Fibroblast of skin of scalp (primary cell): ENCODE data around the gene VPS11. TPM values are rescaled to one million over a fixed set of nuclear protein-coding genes. Genes with fewer than 3 reads are reported as not detected.
A peak's percentile ranks its signal among the peaks of the same experiment; 100 is the strongest.
"Not testable (repeated sequence)": the region's sequence is repeated elsewhere in the genome, so short reads cannot be mapped to it uniquely, and the experiment has no call there.

Source experiments
- DNase-seq: peaks from one replicate; pipeline ENCODE4 v3.0.0-alpha.2; 2013
- polyA plus RNA-seq, 2 experiments: library from polyadenylated mRNA; unstranded; fragments of 120-200 nt; gene quantifications; one replicate each; pipeline ENCODE4 v1.2.1, GENCODE V29; 2013; ENCODE audit not compliant: insufficient read length in 2 of 2

The VPS11 gene
- 21.5 TPM for polyA plus RNA-seq (2013, experiment 1 of 2; ENCODE audit: insufficient read length)
- polyA plus RNA-seq (2013, experiment 2 of 2; ENCODE audit: insufficient read length): 20.4 TPM

DNA sequence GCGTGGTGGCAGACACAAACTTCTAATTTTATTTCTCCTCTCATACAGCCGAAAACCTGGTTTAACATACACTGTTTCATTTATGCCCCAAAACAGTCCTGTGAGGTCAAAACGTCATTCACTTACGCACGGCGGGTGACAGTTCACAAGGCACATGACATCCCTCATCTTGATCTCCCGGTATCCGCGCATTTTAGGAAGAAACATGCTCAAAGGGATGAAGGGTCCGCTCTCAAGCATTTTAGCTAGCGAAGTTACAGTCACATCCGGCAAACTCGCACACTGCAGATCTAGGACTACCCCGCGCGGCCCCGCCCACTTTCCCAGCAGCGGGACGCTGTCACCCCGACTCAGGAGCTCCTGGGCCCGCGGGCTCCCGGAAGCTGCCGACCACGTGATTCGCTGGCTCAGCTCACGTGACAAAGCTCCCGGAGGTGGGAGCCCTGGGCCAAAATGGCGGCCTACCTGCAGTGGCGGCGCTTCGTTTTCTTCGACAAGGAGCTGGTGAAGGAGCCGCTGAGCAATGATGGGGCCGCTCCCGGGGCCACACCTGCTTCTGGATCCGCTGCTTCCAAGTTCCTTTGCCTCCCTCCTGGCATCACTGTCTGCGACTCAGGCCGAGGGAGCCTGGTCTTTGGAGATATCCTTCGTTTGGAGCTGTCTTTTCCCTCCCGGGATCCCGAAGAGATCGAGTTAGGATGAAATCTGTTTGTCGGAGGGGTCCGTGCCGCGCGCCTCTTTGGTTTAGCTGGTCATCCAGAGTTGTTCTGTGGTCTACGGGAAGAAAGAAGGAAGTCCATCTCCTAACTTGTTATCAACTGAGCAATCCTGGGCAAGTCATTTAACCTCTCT is at the start of gene VPS11:
Gene VPS11 (plus strand): TSS at position 448 of the 852 bp plus-strand sequence. CDS start 6 bp downstream, at position 454.
- DNase-seq: peak; percentile 96

DNA sequence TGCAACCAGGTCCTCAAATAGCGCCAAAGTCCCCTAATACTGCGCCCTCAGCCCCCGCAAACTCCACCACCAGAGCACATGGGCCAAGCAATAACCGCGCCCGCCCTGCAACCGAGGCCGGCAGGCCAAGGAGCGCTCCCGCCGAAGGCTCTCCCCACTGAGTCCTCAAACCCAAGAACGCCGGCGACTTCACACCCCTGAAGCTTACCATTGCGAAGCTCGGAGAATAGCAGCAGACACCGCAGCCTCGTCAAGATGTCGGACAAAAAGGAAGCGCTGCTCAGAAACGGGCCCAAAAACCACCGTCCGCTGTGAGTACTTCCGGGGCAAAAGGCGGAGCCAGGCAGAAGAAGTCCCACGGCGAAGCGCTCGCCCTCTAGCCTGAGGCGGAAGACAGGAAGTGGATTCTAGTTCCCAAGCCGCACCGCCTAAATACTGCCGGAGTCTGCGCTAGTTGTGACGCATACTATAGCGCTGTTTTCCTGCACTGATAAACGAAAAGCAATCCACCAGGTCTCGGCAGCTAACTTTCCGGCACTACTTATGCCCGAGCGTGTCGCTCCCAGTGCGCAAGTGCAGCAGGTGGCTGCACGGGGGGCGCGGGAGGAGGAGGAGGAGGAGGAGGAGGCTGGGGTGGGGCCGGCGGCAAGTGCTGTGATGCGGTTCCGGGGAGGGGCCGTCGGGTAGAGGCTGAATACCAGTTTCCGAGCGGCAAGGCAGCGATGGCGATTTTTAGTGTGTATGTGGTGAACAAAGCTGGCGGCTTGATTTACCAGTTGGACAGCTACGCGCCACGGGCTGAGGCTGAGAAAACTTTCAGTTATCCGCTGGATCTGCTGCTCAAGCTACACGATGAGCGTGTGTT is 49.3 kb upstream of the VPS11 start, which contains the start of the genes RPS25 and TRAPPC4:
Gene RPS25 (minus strand): TSS at position 270 of the 865 bp plus-strand sequence. CDS start 59 bp downstream, at position 211.
Gene TRAPPC4 (plus strand): TSS at position 693 of the 865 bp plus-strand sequence. CDS start 30 bp downstream, at position 723.
- DNase-seq: peak; percentile 97

DNA sequence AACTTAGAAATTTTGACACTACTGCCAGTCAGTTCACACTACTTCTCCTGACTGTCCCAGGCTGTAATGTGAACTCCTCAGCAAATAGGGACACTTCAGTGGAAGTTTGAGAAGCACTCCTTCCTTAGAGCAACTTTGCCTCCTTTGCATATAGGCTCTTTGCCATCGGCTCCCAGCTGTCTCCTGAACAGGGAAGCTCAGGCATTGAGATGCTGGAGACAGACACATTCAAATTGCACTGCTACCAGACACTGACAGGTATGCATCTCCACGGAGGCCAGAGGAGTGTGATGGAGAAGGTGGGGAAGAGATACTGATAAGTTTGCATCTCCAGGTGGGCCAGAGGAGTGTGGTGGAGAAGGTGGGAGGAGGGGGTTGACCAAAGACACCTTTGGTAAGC is 47.6 kb upstream of the VPS11 start:
- no peak for DNase-seq

GRCh38 chr11:119021631-119022030 is 46.0 kb upstream of the VPS11 start:
- DNase-seq: no peak

GRCh38 chr11:119023741-119024140 is 43.9 kb upstream of the VPS11 start:
- peak; percentile 17 for DNase-seq

DNA sequence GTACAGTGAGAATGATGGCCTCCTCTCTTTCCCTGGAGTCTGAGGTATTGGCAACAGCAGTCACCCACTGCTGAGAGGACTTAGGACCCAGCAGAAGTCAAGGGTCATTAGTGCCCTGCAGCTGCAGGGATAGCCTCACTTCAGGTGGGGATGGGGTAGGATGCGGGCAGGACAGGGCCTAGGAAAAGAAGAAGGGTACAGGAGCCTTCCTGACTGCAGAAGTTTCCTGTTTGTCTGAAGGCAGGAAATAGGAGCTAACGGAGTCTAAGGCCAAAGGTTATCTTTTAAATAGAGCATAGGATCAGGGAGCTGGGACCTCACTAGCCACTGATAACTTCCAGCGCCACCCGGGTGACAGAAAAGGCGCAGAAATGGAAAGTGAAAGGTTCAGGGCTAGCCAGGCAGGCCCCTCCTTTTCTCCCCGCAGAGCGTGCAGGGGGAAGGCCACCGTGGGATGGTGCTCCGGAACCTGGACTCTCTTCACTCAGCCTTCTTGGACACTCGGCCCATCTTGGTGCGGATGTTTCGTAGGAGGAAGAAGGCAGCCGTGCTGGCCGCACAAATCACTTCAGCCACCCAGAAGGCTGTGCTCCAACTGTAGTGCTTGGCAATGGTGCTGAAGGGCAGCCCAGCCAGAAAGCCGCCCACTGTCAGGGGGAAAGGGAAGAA is 43.1 kb upstream of the VPS11 start:
- DNase-seq: no peak

GRCh38 chr11:119025099-119025473 is 42.5 kb upstream of the VPS11 start:
- no peak for DNase-seq

- DNase-seq: no peak
Observed at GRCh38 chr11:119025541-119025940, 42.1 kb upstream of the VPS11 start.

- no peak for DNase-seq
Observed at GRCh38 chr11:119025978-119026766, 41.4 kb upstream of the VPS11 start.

DNA sequence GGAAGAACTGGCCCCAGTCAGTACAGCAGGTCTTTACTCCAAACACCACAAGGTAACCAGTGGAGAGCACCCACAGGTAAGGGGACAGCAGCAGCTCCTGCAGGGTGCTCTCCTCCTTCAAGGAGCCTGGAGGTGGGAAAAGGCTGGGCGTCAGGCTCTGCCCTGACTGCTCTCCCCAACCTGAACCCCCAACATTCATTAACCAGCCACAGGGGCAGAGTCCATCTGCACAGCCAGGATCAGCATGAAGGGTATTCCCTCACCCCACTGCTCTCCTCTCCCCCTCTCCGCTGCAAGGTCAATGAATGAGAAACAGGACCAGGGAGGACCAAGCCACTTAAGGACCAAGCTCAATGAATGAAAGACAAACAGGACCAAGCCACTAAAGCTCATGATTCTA is 40.6 kb upstream of the VPS11 start:
- DNase-seq: no peak

- no peak for DNase-seq
Observed at GRCh38 chr11:119027561-119028345, 39.9 kb upstream of the VPS11 start.

- no peak for DNase-seq
Observed at GRCh38 chr11:119028346-119029068, 39.1 kb upstream of the VPS11 start.

- DNase-seq: no peak
Observed at GRCh38 chr11:119029069-119029339, 38.6 kb upstream of the VPS11 start.

DNA sequence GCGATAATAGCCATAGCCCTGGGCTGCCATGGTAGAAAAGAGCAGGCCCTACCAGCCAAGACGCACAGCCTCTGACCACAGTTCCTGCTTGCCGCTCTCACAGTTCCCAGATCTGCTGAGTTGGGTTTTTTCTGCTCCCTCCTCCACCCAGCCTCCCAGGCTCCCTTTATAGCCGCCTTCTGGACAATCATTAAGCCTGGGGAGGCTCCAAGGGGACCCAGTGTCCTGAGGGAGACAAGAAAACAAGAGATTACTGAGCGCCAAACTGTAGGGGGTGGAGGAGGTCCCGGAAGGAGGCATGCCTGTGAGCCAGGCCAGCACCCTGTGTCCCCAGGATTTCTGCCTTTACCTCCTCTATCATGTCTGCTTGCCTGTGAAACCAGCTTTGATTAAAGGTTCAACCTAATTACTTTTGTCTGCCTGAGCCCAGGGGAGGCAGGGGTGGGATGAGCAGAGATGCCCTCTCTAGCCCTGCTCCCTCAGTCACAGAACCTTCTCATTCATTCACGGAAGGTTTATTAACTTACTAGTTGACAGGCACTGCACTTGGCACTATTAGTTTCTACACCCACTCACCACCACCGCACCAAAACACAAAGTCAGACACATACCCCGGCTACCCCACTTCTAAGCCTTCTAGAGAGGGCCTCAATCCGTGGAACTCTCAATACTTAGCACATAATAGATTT is 38.1 kb upstream of the VPS11 start:
- DNase-seq: no peak

DNA sequence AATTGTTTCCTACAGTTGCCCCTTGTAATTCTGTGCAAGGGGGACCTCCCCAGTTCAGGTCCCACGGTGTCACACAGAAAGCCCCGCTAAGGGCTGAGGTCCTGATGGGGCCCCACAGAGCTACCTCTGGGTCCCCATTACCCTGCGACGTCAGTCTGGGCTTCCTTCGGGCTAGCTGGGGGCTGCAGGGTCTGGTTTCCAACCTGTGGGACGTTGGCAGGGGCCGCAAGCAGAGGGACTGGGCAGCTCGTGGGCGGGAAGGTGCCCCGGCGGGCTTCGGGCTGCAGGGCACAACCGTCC is 37.6 kb upstream of the VPS11 start:
- no peak for DNase-seq

DNA sequence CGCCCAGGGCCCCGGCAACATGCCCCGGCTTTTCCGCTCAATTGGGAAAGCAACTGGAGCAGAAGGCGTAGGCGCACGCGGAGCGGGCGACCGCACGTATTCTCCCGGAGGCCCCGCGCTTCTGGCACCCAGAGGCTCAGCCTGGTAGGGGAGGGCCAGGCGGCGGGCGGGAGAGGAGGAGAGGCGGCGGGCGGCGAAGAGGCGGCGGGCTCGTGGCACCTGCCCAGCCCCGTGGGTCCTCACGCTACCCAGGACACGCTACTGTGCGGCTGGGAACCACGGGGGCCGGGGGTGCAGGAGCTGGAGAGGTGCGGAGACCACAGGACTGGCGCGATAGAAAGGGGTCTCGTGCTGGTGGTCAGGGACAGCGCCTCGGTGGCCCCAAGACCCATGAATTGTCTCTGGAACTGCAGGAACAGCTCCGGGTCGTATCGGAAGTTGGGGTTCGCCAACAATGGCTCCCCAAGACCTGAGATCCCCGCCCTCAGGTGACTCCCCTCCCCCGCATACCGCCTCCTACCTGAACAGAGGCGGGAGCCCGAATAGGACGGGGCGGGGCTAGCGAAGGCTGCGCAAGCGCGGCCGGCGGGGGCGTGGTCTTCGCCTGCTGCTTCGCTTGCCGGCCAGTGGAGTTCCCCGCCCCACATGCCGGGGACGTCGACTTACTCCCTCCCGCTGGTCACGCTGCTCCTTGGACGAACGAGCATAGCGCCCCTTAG is 37.1 kb upstream of the VPS11 start, which contains the start of gene SLC37A4:
Gene SLC37A4 (minus strand): TSS at position 549 of the 719 bp plus-strand sequence.
- DNase-seq: peak; percentile 97

- DNase-seq: no peak
Observed at GRCh38 chr11:119031912-119032280, 35.7 kb upstream of the VPS11 start.

DNA sequence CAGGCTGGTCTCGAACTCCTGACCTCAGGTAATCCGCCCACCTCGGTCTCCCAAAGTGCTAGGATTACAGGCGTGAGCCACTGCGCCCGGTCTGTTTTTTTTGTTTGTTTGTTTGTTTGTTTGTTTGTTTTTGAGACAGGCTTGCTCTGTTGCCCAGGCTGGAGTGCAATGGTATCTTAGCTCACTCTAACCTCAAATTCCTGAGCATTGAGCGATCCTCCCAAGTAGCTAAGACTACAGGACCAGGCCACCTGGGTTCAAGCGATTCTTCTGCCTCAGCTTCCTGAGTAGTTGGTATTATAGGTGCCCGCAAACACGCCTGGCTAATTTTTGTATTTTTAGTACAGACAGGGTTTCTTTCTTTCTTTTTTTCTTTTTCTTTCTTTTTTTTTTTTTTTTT is 34.2 kb upstream of the VPS11 start:
- DNase-seq: not testable (repeated sequence)

GRCh38 chr11:119034813-119035212 is 32.8 kb upstream of the VPS11 start:
- DNase-seq: no peak
